LNCAP (cell line): ENCODE results near the gene TYSND1.

Experiments
- TF ChIP-seq, protein P1 (sequence below): fragments of 450-650 bp; IDR thresholded peaks from 2 replicates; pipeline ENCODE4 v1.5.1; 2017; ENCODE audit warnings: mild to moderate bottlenecking

The TYSND1 gene

DNA sequence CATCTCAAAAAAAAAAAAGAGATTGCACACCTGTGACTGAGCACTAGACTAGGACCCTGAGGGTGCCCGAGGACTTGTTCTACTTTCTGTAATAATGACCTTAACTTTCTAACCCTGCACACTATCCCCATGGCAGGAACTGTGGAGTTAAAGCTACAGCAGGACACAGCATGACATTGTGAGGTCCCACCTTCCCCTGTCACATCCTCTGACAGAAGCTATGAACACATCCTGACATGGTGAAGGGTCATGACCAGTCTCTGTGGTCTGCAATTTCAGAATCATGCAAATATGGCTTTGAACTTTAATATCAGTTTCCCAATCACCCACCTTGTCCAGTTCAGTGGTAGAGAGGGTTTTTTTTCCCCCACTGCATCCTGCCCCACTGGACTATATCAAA, 42.3 kb upstream of the TYSND1 start:
- TF ChIP-seq, protein P1, sequence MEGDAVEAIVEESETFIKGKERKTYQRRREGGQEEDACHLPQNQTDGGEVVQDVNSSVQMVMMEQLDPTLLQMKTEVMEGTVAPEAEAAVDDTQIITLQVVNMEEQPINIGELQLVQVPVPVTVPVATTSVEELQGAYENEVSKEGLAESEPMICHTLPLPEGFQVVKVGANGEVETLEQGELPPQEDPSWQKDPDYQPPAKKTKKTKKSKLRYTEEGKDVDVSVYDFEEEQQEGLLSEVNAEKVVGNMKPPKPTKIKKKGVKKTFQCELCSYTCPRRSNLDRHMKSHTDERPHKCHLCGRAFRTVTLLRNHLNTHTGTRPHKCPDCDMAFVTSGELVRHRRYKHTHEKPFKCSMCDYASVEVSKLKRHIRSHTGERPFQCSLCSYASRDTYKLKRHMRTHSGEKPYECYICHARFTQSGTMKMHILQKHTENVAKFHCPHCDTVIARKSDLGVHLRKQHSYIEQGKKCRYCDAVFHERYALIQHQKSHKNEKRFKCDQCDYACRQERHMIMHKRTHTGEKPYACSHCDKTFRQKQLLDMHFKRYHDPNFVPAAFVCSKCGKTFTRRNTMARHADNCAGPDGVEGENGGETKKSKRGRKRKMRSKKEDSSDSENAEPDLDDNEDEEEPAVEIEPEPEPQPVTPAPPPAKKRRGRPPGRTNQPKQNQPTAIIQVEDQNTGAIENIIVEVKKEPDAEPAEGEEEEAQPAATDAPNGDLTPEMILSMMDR: no peak

DNA sequence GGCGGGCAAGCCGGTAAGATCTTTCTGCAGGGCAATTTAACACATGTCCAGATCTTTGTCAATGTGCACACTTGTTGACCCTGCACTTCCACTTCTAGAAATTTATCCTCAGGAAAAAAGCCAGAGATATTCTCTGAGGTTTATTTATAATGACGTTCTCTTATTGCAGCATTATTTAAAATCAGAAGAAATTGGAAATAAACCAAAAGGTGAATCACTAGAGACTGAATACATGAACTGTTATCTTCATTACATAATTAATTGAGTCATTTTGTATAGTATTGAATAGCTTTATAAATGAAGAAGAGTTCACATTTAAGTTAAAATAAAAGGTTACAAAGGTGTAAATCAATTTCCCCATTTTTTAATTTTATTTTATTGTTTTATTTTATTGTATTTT, 40.1 kb upstream of the TYSND1 start:
- TF ChIP-seq, protein P1: no peak

DNA sequence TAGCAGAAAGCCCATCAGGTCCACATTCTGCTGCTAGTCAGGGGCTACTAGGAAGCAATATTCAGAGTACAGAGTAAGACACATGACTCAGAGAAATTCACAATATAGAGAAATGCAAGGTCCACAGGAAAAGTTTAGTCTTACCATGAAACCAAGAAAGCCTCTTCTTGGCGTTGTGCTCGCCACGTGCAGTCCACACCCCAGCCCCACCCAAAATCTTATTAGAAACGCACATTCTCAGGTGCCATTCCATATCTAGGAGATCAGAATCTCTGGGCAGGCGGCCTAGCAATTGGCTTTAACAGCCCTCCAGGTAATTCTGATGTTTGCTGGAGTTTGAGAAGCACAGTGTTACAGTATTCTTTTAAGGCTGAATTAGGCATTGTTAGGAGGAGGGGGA, 39.6 kb upstream of the TYSND1 start:
- TF ChIP-seq, protein P1: no peak

DNA sequence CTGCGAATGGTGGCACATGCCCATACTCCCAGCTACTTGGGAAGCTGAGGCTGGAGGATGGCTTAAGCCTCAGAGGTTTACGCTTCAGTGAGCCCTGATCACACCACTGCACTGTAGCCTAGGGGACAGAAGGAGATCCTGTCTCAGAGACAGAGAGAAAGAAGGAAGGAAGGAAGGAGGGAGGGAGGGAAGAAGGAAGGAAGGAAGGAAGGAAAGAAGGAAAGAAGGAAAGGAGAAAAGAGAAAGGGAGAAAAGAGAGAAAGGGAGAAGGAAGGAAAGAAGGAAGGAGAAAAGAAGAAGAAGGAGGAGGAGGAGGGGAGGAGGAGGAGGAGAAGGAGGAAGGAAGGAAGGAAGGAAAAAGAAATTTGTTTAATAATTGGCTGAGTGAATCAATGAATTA, 36.8 kb upstream of the TYSND1 start:
- TF ChIP-seq, protein P1: no peak

DNA sequence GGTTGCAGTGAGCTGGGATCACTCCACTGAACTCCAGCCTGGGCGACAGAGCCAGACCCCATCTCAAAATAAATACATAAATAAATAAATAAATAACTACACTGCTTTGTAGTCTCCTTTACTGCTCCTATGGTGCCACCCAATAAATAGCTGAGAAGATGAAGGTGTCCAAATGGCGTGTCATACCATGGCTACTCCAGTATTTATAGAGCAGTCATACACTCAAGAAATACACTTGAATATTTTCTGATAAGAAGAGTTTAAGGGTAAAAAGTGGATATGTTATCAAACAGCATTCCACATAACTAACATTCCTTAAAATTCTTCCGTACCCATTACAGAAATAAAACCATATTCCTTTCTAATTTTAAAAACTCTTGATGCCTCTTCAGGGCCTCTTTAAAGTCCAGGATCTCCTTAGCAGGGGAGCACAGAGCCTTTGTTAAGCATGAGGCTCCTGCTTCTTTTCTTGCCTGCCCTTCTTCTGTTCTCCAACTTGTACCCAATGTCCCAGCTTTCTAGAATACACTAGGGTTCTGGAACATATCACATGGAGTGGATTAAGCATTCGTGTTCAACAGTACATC, 31.7 kb upstream of the TYSND1 start:
- TF ChIP-seq, protein P1: no peak

DNA sequence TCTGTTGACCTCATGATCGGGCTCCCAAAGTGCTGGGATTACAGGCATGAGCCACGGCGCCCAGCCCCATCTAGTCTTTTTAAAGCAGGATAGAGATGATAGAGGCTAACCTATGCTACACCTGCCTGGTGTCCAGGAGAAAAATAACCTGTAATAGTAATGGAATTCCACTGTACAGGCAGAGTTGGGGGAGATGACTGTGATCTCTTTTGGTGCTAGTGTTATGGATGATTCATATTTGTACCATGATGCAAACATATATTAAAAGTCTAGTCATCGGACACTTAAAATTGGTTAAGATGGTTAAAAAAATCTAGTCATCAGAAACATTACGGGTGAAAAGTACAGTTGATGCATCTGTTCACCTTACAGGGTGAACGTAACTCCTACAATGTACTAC, 29.9 kb upstream of the TYSND1 start:
- TF ChIP-seq, protein P1: no peak

DNA sequence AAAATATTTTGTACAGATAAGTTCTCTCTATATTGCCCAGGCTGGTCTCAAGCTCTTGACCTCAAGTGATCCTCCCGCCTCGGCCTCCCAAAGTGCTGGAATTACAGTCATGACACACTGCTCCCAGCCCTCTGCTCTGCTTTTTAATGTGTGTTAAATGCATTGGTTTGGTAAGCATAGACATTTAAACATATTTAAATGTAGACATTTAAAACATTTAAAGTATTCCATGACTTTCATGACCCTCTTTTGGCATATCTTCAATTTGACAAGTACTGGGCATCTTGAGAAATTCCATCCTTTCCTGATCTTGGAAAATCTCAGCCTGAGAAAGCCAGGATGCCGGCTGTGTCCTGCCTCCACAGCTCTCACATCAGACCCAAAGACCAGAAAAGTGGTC, 29.0 kb upstream of the TYSND1 start:
- TF ChIP-seq, protein P1: no peak
